AG09309 (cell line): ENCODE measurements around the gene ADCY4.

Experiments
- DNase-seq: peaks from one replicate; pipeline ENCODE4 v3.0.0-alpha.2; 2010; ENCODE audit warnings: low read depth
- H3K4me3 ChIP-seq: 2 replicates; pipeline ENCODE4 v1.5.1; 2011; ENCODE audit warnings: mild to moderate bottlenecking, low read depth, low read length, moderate library complexity; ENCODE audit not compliant: control insufficient read depth
- TF ChIP-seq, protein P1 (sequence below): IDR thresholded peaks from 2 replicates; pipeline ENCODE4 v1.5.1; 2011; ENCODE audit warnings: mild to moderate bottlenecking, low read depth, low read length, inconsistent platforms; ENCODE audit not compliant: insufficient read depth, control insufficient read depth; ENCODE audit errors: missing control alignments

Gene ADCY4

DNA sequence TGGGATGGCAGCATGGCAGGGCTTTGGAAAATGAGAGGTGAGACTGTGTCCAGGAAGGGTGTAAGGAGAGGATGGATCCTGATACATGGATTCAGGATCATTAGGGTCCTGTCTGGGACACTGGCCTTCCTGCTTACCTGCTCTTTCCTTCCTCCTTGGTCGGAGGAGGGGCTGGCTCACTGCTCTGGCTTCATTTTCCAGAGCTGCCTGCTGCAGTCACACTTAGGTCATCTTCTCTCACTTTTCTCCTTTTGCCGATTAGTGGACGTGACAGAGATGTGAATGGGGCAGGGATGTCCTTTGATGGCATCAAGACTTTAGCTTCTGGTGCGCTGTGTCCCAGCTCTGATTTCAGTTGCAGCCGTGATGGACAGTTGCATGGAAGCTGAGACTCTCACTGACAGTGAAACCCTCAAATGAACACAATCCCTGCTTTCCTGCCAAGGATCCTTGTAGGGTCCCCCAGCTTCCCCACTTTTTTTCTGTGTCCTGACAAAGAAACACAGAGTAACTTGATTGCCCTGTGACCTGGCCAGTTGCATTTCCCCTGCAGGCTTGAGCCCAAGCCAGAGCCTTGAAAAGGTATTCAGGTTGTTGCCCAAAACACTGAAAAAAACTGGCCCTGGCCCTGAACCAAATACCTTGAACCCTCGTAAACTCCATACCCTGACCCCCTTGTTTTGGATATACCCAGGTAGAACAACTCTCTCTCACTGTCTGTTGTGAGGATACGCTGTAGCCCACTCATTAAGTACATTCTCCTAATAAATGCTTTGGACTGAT, 26.3 kb downstream of the ADCY4 start:
- TF ChIP-seq, protein P1, sequence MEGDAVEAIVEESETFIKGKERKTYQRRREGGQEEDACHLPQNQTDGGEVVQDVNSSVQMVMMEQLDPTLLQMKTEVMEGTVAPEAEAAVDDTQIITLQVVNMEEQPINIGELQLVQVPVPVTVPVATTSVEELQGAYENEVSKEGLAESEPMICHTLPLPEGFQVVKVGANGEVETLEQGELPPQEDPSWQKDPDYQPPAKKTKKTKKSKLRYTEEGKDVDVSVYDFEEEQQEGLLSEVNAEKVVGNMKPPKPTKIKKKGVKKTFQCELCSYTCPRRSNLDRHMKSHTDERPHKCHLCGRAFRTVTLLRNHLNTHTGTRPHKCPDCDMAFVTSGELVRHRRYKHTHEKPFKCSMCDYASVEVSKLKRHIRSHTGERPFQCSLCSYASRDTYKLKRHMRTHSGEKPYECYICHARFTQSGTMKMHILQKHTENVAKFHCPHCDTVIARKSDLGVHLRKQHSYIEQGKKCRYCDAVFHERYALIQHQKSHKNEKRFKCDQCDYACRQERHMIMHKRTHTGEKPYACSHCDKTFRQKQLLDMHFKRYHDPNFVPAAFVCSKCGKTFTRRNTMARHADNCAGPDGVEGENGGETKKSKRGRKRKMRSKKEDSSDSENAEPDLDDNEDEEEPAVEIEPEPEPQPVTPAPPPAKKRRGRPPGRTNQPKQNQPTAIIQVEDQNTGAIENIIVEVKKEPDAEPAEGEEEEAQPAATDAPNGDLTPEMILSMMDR, result no peak
- DNase-seq, result no peak
- no peak overlapping the region for H3K4me3 ChIP-seq

DNA sequence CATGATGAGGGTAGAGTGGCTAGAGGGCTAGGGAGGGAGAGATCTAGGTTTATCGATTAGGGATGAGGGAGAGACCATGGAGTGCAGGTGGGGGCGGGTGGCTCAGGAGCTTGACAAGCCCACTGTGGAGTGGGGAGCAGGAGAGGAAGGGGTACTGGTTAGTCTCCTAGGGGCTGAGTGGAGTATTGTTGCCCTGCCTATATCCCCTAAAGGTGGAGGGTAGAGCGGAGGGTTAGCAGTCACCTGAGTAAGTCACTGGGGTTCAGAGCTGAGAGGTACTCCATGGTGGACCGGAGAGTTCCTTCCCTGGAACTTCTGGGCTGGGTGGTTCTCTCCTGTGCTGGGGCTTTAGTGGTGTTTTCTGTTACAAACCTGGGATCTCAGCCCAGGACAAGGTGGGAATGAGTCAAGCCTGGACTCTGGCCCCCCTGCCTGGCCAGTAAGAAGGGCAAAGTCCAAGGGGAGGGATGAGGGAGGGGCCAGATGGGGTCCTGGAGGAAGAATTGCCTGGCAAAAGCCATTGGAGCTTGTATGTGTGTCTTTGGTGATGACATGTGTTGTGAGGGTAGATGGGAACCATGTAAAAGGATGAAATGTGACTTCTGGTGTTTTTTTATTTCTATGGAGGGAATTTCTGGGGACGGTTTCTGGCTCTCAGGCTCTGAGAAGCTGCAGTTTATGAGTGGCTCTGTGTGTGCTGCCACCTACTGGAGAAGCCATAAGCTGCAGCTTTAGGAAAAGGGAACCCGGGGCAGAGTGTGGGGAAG, 27.1 kb downstream of the ADCY4 start, which contains the start of gene CIDEB:
CIDEB (minus strand) TSS at position 403 of the 767 bp plus-strand sequence; CDS start at position 284, 119 bp downstream.
- no peak within 1 kb of the TSS for H3K4me3 ChIP-seq
- TF ChIP-seq, protein P1, result peak; percentile 96
- no peak for DNase-seq

DNA sequence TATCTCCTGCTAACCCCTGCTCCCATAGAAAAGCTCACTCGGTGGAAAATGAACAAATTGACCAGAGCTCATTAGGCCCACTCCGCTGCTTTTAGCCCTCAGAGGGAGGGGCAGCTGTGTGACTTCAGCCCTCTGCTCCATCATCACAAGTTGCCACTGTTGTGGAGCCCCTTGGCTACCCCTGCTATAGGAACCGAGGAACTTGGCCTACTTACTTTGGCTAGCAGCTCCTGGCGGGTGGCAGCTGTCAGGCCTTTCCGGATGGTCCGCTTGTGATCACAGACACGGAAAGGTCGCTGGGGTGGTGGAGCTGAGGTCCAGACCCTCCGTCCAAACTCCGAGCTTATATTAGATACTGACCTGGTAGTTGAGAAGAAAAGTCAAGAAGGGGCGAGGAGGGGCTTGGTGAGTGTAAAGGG, 27.7 kb downstream of the ADCY4 start:
- DNase-seq, result no peak
- H3K4me3 ChIP-seq, result no peak overlapping the region
- TF ChIP-seq, protein P1, result no peak

DNA sequence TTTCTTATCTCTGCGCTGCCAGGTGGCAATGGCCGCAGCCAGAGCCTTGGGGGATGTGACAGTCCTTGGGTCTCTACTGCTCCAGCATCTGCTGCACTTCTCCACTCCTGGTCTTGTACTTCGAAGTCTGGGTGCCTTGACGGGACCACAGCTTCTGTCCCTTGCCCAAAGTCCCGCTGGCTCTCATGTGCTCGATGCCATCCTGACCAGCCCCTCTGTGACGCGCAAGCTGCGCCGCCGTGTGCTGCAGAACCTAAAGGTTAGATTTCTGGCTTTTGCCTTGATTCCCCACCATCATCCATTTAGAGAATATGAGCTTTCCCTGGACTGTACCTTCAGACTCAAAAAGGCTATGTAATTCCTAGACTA, 30.9 kb downstream of the ADCY4 start:
- TF ChIP-seq, protein P1, result no peak
- no peak overlapping the region for H3K4me3 ChIP-seq
- no peak for DNase-seq

DNA sequence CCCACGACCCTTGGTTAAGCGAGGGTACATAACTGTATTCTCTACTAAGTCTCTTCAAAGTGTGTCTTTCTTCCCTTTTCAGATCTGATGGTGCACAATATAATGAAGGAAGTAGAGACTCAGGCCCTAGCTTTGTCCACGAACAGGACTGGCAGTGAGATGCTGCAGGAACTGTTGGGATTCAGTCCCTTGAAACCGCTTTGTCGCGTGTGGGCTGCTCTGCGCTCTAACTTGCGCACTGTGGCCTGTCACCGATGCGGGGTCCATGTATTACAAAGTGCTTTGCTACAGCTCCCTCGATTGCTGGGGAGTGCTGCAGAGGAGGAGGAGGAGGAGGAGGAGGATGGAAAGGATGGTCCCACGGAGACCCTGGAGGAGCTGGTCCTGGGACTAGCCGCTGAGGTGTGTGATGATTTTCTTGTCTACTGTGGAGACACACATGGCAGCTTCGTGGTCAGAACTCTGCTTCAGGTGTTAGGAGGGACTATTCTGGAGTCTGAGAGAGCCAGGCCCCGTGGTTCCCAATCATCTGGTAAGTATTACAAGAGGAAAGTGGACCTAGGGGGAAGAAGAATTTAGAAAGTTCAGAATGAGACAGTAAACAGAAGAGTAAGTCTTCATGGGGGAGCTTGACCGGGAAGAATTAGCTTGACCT, 34.4 kb downstream of the ADCY4 start:
- H3K4me3 ChIP-seq, result peak overlapping the region; percentile 70
- TF ChIP-seq, protein P1, result no peak
- no peak for DNase-seq
